Measurements from ENCODE around the gene RGN. TPM values are rescaled to one million over a fixed set of nuclear protein-coding genes. Genes with fewer than 3 reads are reported as not detected.
"Not testable (repeated sequence)": the region's sequence is repeated elsewhere in the genome, so short reads cannot be mapped to it uniquely, and the experiment has no call there.

The RGN gene
- total and polyA plus RNA-seq, 4 donors = 27.8 to 163 (median 116) TPM

DNA sequence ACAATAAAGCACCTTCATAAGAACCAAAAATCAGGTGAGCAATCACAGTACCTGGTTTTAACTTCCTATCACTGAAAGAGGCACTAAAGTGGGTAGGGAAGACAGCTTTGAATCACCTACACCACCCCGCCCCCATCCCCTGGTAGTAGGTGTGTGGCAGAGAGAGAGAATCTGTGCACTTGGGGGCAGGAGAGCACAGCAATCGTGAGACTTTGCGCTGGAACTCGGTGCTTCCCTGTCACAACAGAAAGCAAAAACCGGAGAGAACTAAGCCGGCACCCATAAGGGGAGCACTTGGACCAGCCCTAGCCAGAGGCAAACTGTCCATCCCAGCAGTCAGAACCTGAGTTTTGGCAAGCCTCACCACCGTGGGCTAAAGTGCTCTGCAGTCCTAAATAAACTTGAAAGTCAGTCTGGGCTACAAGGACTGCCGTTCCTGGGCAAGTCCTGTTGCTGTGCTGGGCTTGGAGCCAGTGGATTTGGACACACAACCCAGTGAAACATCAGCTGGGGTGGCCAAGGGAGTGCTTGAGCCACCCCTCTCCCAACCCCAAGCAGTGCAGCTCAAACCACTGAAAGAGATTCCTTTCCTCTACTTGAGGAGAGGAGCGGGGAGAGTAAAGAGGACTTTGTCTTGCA, 34.2 kb downstream of the RGN start:
- Histone ChIP-seq H3K4me1 (ENCODE audit: control insufficient read depth in 4 of 4, insufficient read depth in 4 of 4, low read length in 3 of 4) (no peaks in the 10 kb centered on the region), H3K27me3 (ENCODE audit: control insufficient read depth in 4 of 4, insufficient read depth in 4 of 4, low read length in 3 of 4) (peaks cover 0 to 2% (median 0%) of the 10 kb centered on the region in 4 donors), H3K9me3 (ENCODE audit: control insufficient read depth in 4 of 4, low read length in 3 of 4) (no peaks in the 10 kb centered on the region), H3K9ac (ENCODE audit: low read depth in 1 of 2, low read length in 2 of 2) (no peak overlapping the region), H3K4me3 (ENCODE audit: low read depth in 1 of 3, low read length in 3 of 3) (no peak overlapping the region), H3K36me3 (ENCODE audit: control insufficient read depth in 4 of 4, insufficient read depth in 3 of 4, low read depth in 1 of 4, low read length in 3 of 4) (peaks cover 0 to 2% (median 0%) of the 10 kb centered on the region in 4 donors), H3K27ac (ENCODE audit: low read depth in 1 of 2, low read length in 2 of 2) (no peak overlapping the region)
- TF ChIP-seq, protein P1, sequence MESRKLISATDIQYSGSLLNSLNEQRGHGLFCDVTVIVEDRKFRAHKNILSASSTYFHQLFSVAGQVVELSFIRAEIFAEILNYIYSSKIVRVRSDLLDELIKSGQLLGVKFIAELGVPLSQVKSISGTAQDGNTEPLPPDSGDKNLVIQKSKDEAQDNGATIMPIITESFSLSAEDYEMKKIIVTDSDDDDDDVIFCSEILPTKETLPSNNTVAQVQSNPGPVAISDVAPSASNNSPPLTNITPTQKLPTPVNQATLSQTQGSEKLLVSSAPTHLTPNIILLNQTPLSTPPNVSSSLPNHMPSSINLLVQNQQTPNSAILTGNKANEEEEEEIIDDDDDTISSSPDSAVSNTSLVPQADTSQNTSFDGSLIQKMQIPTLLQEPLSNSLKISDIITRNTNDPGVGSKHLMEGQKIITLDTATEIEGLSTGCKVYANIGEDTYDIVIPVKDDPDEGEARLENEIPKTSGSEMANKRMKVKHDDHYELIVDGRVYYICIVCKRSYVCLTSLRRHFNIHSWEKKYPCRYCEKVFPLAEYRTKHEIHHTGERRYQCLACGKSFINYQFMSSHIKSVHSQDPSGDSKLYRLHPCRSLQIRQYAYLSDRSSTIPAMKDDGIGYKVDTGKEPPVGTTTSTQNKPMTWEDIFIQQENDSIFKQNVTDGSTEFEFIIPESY (IDR thresholded peaks at IDR 0.05) = no peak
- no peak for TF ChIP-seq NR2F2 (IDR thresholded peaks at IDR 0.05)
- no peak for TF ChIP-seq FOXA2 (IDR thresholded peaks at IDR 0.05)
- no peak for TF ChIP-seq FOXA1 (IDR thresholded peaks at IDR 0.05)
- no peak for TF ChIP-seq RXRA (IDR thresholded peaks at IDR 0.05)
- peak; percentile 23 to 24 for TF ChIP-seq RAD21 (IDR thresholded peaks at IDR 0.05)
- TF ChIP-seq HNF4A (conservative IDR thresholded peaks at IDR 0.05) = peak; percentile 7 to 38
- WGBS = 57% methylated on average over 9 of the region's 9 CpGs
- DNase-seq (ENCODE audit: low spot score) = no peak

DNA sequence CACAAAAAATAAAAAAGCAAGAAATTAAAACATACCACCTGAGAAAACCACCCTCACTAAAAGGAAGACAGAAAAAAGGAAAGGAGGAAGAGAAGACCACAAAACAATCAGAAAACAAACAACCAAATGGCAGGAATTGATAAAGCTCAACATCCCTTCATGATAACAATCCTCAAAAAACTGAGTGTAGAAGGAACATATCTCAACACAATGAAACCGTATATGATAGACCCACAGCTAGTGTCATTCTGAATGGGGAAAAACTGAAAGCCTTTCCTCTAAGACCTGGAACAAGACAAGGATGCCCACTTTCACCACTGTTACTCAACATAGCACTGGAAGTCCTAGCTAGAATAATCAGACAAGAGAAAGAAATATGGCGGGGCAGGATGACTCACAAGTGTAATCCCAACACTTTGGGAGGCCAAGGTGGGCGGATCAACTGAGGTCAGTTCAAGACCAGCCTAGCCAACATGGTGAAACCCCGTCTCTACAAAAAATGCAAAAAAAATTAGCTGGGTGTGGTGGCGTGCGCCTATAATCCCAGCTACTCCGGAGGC, 38.4 kb downstream of the RGN start:
- H3K9ac ChIP-seq (ENCODE audit: low read depth in 1 of 2, low read length in 2 of 2); H3K4me1 ChIP-seq (ENCODE audit: control insufficient read depth in 4 of 4, insufficient read depth in 4 of 4, low read length in 3 of 4); H3K27me3 ChIP-seq (ENCODE audit: control insufficient read depth in 4 of 4, insufficient read depth in 4 of 4, low read length in 3 of 4); DNase-seq (ENCODE audit: low spot score); H3K4me3 ChIP-seq (ENCODE audit: low read depth in 1 of 3, low read length in 3 of 3); H3K36me3 ChIP-seq (ENCODE audit: control insufficient read depth in 4 of 4, insufficient read depth in 3 of 4, low read depth in 1 of 4, low read length in 3 of 4); H3K27ac ChIP-seq (ENCODE audit: low read depth in 1 of 2, low read length in 2 of 2); H3K9me3 ChIP-seq (ENCODE audit: control insufficient read depth in 4 of 4, low read length in 3 of 4): not testable (repeated sequence)
- 96% methylated on average over 7 of the region's 7 CpGs for WGBS

DNA sequence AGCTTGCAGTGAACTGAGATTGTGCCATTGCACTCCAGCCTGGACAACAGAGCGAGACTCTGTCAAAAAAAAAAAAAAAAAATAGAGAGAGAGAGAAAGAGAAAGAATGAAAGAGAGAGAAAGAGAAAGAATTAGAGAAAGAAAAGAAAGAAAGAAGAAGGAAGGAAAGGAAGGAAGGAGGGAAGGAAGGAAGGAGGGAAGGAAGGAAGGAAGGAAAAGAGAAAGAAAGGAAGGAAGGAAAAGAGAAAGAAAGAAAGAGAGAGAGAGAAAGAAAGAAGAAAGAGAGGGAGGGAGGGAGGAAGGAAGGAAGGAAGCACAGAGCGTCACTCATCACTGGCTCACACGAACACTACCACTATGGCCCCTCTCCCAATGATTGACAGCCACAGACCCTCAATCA, 46.2 kb downstream of the RGN start:
- H3K27me3 ChIP-seq (ENCODE audit: control insufficient read depth in 4 of 4, insufficient read depth in 4 of 4, low read length in 3 of 4); H3K9ac ChIP-seq (ENCODE audit: low read depth in 1 of 2, low read length in 2 of 2); H3K4me3 ChIP-seq (ENCODE audit: low read depth in 1 of 3, low read length in 3 of 3); H3K9me3 ChIP-seq (ENCODE audit: control insufficient read depth in 4 of 4, low read length in 3 of 4); H3K27ac ChIP-seq (ENCODE audit: low read depth in 1 of 2, low read length in 2 of 2); H3K36me3 ChIP-seq (ENCODE audit: control insufficient read depth in 4 of 4, insufficient read depth in 3 of 4, low read depth in 1 of 4, low read length in 3 of 4); H3K4me1 ChIP-seq (ENCODE audit: control insufficient read depth in 4 of 4, insufficient read depth in 4 of 4, low read length in 3 of 4); DNase-seq (ENCODE audit: low spot score): not testable (repeated sequence)
- 91% methylated on average over 3 of the region's 3 CpGs for WGBS

DNA sequence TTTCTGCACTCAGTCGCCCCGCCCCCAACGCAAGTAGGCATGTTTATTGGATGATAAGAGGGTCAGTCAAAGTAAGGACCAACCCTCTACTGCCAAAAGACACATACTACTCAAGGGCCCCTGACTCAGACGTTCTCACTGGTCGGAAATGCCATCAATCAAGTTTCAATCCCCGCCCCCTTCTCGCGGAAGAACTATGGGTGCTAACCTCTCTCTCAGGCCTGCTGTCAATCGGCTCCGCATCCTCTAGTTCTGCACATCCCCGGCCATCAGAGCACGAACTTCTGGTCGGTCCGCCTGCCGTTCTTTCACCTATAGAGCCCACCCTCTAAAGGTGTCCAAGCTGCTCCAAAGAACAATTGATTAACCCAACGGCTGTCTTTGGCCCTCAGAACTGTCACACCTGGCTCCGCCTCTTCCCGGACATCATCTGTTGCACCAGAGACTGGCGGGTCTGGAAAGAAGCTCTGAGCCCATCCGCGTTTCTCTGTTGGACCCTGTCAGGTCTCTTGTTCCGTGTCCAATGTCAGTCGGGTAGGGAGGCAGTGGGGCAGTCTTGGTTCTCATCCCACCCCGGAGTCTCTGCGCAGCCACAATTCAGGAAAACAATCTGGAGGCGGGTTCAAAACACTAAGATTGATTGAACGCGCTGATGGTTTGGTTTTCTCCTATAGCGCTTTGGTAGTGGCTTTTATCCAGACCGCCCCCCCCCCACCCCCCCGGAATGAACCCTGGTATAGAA, 51.1 kb downstream of the RGN start:
- no peaks in the 10 kb centered on the region for H3K27me3 ChIP-seq (ENCODE audit: control insufficient read depth in 4 of 4, insufficient read depth in 4 of 4, low read length in 3 of 4)
- under 1% methylated on average over 31 of the region's 31 CpGs for WGBS
- peak overlapping the region; percentile 68 to 73 for H3K27ac ChIP-seq (ENCODE audit: low read depth in 1 of 2, low read length in 2 of 2)
- H3K4me1 ChIP-seq (ENCODE audit: control insufficient read depth in 4 of 4, insufficient read depth in 4 of 4, low read length in 3 of 4) = no peaks in the 10 kb centered on the region
- no peaks in the 10 kb centered on the region for H3K9me3 ChIP-seq (ENCODE audit: control insufficient read depth in 4 of 4, low read length in 3 of 4)
- H3K36me3 ChIP-seq (ENCODE audit: control insufficient read depth in 4 of 4, insufficient read depth in 3 of 4, low read depth in 1 of 4, low read length in 3 of 4) = no peaks in the 10 kb centered on the region
- peak; percentile 92 for DNase-seq (ENCODE audit: low spot score)
- peak overlapping the region; percentile 49 to 72 (median 63) for H3K4me3 ChIP-seq (ENCODE audit: low read depth in 1 of 3, low read length in 3 of 3)
- no peak overlapping the region for H3K9ac ChIP-seq (ENCODE audit: low read depth in 1 of 2, low read length in 2 of 2)
- TF ChIP-seq, protein P1 (IDR thresholded peaks at IDR 0.05) = peak; percentile 46
- TF ChIP-seq HNF4A (conservative IDR thresholded peaks at IDR 0.05) (no peak), FOXA1 (IDR thresholded peaks at IDR 0.05) (no peak), YY1 (IDR thresholded peaks at IDR 0.05) (peak; percentile 54), HNF4G (IDR thresholded peaks at IDR 0.05) (no peak), TAF1 (conservative IDR thresholded peaks at IDR 0.05) (peak; percentile 47), FOXA2 (IDR thresholded peaks at IDR 0.05) (no peak), NR2F2 (IDR thresholded peaks at IDR 0.05) (no peak), EGR1 (IDR thresholded peaks at IDR 0.05; ENCODE audit: low read depth in 2 of 2) (no peak), GABPA (IDR thresholded peaks at IDR 0.05 in 1 of 2, conservative IDR thresholded peaks at IDR 0.05 in 1 of 2) (peak; percentile 19 to 58), RXRA (IDR thresholded peaks at IDR 0.05) (peak in 1 of 2 donors; percentile 21)
- TF ChIP-seq, protein P2, sequence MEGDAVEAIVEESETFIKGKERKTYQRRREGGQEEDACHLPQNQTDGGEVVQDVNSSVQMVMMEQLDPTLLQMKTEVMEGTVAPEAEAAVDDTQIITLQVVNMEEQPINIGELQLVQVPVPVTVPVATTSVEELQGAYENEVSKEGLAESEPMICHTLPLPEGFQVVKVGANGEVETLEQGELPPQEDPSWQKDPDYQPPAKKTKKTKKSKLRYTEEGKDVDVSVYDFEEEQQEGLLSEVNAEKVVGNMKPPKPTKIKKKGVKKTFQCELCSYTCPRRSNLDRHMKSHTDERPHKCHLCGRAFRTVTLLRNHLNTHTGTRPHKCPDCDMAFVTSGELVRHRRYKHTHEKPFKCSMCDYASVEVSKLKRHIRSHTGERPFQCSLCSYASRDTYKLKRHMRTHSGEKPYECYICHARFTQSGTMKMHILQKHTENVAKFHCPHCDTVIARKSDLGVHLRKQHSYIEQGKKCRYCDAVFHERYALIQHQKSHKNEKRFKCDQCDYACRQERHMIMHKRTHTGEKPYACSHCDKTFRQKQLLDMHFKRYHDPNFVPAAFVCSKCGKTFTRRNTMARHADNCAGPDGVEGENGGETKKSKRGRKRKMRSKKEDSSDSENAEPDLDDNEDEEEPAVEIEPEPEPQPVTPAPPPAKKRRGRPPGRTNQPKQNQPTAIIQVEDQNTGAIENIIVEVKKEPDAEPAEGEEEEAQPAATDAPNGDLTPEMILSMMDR (IDR thresholded peaks at IDR 0.05; ENCODE audit: low read depth, low read length, missing input control) = no peak
- TF ChIP-seq, protein P3, sequence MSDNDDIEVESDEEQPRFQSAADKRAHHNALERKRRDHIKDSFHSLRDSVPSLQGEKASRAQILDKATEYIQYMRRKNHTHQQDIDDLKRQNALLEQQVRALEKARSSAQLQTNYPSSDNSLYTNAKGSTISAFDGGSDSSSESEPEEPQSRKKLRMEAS (IDR thresholded peaks at IDR 0.05) = no peak
- TF ChIP-seq, protein P4, sequence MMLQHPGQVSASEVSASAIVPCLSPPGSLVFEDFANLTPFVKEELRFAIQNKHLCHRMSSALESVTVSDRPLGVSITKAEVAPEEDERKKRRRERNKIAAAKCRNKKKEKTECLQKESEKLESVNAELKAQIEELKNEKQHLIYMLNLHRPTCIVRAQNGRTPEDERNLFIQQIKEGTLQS (IDR thresholded peaks at IDR 0.05) = no peak
